Iris pigment epithelial cell (primary cell): Measurements from ENCODE around the gene IQSEC3.
A peak's percentile ranks its signal among the peaks of the same experiment; 100 is the strongest.
"Not testable (repeated sequence)": the region's sequence is repeated elsewhere in the genome, so short reads cannot be mapped to it uniquely, and the experiment has no call there.

Experiments used
- DNase-seq: peaks from one replicate; pipeline ENCODE4 v3.0.0-alpha.2; 2011; ENCODE audit warnings: low read depth

IQSEC3 gene

DNA sequence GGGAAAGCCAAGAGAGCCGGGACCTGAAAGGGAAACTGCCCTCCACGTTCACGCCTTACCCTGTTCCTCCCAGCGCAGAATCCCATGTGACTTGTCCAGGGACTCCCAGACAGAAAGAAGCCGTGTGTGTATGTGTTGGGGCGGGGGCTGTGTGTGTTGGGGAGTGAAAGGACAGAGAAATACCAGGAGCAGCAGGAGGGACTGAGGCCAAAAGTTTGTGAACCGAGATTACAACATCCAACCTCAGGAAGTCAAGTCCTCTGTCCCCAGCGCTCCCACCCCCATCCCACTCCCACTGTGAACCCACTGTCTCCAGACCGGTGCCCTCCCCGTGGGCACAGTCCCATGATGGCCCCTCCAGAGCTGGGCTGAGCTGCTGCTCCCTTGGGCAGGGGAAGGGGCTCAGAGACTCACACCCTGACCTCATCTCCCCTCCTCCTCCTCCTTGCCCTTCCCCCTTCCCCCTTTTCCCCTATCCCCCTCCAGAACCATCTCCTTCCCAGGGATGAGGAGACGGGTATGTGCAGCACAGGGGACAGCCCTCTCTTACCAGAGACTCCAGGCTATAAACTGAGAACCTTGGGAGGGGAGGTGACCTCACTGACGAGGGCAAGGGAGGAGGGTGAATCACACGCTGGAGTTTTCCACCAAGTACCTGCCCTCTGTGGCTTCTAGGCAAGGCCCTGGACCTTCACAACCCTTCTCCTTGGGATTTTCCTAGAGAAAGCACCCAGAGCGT lies 147.6 kb downstream of the IQSEC3 start, which contains the start of gene SLC6A12:
TSS of gene SLC6A12 (minus strand) at position 155 of the 739 bp plus-strand sequence. CDS start 4,171 bp downstream, outside the sequence.
- no peak for DNase-seq

DNA sequence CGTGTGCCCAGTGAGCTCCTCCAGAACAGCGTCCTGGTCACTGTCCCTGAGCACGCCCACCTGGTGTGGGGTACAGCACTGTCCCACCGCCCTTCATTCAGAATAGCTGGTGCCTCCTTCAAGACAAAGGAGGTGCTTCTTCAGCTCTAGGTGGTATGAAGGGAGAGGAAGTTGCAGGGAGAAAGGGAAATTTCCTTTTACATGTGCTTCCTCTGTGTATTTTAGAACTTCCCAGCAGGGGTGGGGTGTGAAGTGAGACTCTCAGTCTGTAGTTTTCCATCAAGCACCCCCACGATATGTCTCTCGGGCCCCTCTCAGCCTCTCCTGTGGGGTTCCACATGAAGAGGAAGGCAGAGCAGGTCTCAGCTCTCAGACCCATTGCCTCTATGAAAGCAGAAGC lies 148.5 kb downstream of the IQSEC3 start:
- DNase-seq, result no peak

- DNase-seq, result not testable (repeated sequence)
Measured at GRCh38 chr12:217029-217428, 150.5 kb downstream of the IQSEC3 start.

- DNase-seq, result no peak
Measured at GRCh38 chr12:218221-218620, 151.7 kb downstream of the IQSEC3 start.

DNA sequence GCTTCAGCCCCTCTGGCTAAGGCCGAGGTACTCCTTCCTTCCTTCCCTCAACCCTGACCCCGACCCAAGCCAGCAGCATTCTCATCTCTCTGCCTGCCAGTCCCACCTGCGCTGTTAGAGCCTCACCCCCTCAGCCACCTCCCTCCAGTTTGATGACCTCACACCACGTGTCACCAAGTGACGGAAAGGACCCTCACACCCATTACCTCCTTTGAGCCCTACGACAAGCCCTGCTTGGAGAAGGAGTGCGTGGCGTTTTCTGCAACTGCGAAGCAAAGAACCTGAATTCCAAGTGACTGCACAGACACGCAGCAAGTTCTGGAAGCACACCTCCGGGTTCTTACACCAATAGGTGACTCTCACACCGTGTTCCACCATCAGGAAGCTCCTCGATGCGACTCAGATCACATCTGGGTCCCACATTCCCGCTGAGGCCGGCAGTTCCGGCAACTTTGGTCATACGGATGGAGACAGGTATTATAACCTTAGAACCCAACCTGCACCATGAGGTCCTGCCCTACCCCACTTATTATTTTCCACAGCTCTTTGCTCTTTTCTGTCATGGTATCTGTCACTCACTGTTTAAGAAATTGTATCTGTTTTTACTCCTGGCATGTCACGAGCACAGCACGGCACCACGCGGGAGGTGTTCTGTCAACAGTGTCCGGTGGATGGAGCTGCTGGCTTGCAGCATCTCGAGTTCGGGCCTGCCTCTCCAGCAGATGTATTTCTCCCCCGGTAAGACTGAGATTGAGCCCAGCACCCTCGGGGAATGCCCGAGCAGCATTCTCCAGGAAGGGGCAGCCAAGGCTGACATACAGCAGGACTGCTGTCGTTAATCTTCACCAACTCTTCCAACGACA lies 152.4 kb downstream of the IQSEC3 start:
- DNase-seq, result no peak

GRCh38 chr12:219891-220352 lies 153.4 kb downstream of the IQSEC3 start:
- DNase-seq, result peak; percentile 38

DNA sequence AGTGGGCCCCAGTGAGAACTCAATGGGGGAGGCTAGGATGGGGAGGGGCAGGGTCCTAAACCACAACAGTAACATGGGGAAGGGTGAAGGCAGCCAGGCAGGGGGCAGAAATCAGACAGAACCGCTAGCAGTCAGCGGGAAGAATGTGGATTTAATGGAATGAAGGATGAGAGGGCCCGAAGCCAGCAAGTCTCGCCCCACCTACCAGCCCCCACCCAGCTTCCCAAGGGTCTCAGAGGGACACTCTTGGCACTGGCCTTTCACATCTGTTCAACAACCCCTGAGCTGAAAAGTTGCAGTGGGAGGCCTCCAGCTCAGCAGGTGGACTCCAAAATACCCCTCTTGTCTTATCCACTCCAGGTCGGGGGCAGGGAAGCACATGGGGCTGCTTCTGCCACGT lies 153.9 kb downstream of the IQSEC3 start:
- DNase-seq, result no peak

DNA sequence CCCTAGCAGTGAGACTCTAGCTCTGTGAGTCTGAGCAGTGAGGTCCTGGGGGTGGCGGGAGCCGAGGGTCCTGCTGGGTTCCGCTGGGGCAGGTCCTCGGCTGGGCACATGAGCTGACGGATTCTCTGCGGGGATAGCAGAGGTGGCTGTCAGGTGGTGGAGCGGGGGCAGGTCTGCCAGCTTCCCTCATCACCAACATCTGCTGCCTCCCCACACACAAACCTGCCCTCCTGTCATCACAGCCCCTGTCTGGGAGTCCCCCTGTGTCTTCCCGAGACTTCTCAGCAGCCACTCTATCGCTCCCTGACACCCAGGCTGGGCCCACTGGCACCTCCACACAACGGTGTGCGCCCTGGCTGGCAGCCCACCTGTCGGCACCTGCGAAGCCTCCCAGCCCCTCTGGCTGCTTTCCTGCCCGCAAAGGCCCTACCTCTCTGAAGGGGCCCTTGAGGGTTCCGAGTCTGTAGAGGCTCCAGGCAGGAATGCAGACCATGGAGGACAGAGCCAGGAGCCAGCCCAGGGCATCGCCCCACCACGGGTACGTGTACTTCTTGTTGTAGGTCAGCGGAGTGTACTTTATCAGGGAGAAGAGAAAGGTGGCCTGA lies 154.5 kb downstream of the IQSEC3 start:
- no peak for DNase-seq

DNA sequence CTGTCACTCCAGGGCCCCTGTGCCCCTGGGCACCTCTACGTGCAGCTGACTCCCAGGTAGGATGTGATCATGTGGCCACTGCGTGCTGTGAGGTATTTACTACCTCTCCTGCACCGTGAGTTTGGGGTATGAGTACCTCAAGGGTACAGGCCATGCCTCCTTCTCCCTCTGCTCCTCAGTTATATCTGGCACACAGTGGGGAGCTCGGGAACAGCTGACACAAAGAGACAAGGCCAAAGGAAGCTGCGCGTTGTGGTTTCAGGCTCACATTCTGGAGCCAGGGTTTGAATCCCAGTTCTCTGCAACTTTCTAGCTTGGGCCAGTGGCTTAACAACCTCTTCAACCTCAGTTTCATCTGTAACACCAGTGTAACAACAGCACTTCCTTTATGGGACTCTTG lies 155.2 kb downstream of the IQSEC3 start:
- no peak for DNase-seq

DNA sequence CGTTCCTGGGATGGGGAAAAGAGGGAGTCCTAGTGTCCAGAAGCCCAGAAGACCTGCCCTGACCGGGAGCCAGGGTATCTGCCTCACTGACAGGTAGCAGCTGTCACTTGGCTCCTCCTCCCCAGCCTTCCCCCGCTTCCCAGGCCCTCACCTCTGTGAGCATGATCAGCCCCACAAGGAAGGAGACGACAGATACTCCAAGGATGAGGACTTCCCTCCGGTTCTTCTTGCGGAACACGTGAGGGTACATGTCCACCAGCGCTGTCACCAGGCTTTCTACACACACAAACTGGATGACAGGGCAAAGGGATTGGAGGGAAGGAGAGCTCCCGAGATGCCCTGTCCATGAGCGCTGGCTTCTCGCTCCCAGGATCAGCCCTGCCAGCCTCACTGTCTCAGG lies 157.3 kb downstream of the IQSEC3 start:
- DNase-seq, result no peak

GRCh38 chr12:224330-224729 lies 157.8 kb downstream of the IQSEC3 start:
- DNase-seq, result no peak

DNA sequence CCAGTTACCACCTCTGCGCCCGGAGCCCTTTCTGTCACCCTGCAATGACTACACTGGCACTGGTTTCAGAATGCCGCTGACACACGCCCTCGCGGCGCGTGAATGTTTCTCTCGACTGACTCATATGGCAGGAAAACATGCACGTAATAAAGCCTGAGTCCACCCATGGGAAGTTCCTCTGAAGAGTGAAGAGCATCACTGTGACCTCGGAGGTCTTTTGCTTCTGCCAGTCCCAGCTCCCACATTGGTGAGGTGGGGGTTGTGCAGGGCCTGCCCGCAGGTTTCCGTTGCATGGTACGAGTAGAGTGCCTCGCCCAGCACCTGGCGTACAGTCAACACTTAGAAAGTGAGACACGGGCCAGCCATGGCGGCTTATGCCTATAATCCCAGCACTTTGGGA lies 158.4 kb downstream of the IQSEC3 start:
- no peak for DNase-seq

DNA sequence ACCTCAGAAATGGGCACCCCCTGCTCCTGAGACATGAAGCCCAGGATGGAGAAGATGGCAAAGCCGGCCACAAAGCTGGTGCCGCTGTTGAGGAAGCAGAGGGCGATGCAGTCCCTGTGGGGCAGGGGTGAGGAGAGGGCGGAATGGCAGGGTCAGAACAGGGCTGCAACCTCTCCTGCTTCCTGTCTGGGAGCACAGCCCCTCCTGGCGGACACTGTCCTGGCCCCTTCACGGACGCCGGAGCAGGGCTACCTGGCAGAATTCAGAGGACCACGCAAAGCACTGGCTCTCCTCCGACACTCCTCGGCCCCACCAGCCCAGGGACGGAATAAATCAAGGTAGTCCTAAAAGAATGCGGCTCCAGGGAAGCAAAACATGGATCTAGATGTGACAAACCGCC lies 159.8 kb downstream of the IQSEC3 start:
- DNase-seq, result no peak

GRCh38 chr12:227286-227915 lies 160.8 kb downstream of the IQSEC3 start:
- no peak for DNase-seq
